GM12878 (cell line): Measurements from ENCODE around the gene GDF15. TPM values are rescaled to one million over a fixed set of nuclear protein-coding genes. Genes with fewer than 3 reads are reported as not detected.

Experiments used
- ATAC-seq: fragments of 200-7000 bp; cut with Tn5 transposase; 3 replicates; pipeline ENCODE4 v1.9.1; 2020; ENCODE audit warnings: mild to moderate bottlenecking, moderate library complexity
- BruUV-seq: library from RNA; stranded (reverse); fragments of 400-500 nt; replicated peaks from 2 replicates; lab custom pipeline; 2021; lab: Mats Ljungman, UMichigan
- CTCF ChIA-PET: fragments of 300-600 bp; sonication (Branson Sonifier 250); formaldehyde crosslinking; extraction: SDS; loops from one replicate; lab custom pipeline; 2021; ENCODE audit warnings: inconsistent platforms; lab: Yijun Ruan, JAX
- POLR2A ChIA-PET: fragments of 350-600 bp; formaldehyde crosslinking; extraction: SDS; loops from one replicate; lab custom pipeline; 2021; ENCODE audit warnings: inconsistent platforms; lab: Charles Lee
- RAD21 ChIA-PET: fragments of 300-600 bp; sonication (Branson Sonifier 250); formaldehyde crosslinking; loops from one replicate; lab custom pipeline; 2023; ENCODE audit warnings: antibody characterized with exemption; ENCODE audit not compliant: unreplicated experiment; lab: Charles Lee
- SMC1A ChIA-PET: fragments of 300-600 bp; sonication (Branson Sonifier 250); formaldehyde crosslinking; loops from one replicate; lab custom pipeline; 2023; ENCODE audit not compliant: unreplicated experiment, uncharacterized antibody; lab: Charles Lee
- DNase-seq: peaks from one replicate; pipeline ENCODE4 v3.0.0-alpha.2; 2011; ENCODE audit warnings: low read depth, low spot score
- FAIRE-seq: peaks from 3 replicates; lab custom pipeline; 2011; peaks lifted over from hg19 to GRCh38; lab: Jason Lieb, UNC
- H2AFZ ChIP-seq: 2 replicates; pipeline ENCODE4 v1.6.0; 2011; ENCODE audit warnings: low read depth, low read length, control low read depth; ENCODE audit not compliant: control insufficient read depth
- H3K27ac ChIP-seq: 2 replicates; pipeline ENCODE4 v1.5.1; 2011; ENCODE audit warnings: control low read depth; ENCODE audit not compliant: control insufficient read depth, insufficient read depth
- H3K27me3 ChIP-seq, 2 experiments: replicated peaks in 1 of 2; 2 replicates each; pipeline versions ENCODE4 v1.6.0 to v1.6.1; 2011; ENCODE audit warnings: low read length in 1 of 2; ENCODE audit not compliant: control insufficient read depth in 2 of 2, insufficient read depth in 2 of 2
- H3K36me3 ChIP-seq, 2 experiments: 2 replicates each; pipeline ENCODE4 v1.5.1; 2011; ENCODE audit warnings: low read length in 1 of 2; ENCODE audit not compliant: control insufficient read depth in 2 of 2, insufficient read depth in 2 of 2
- H3K4me1 ChIP-seq: 2 replicates; pipeline ENCODE4 v1.6.1; 2011; ENCODE audit warnings: mild to moderate bottlenecking, low read length, moderate library complexity, mixed read lengths; ENCODE audit not compliant: control insufficient read depth, insufficient read depth
- H3K4me2 ChIP-seq: 2 replicates; pipeline ENCODE4 v1.6.0; 2011; ENCODE audit warnings: control low read depth; ENCODE audit not compliant: control insufficient read depth, insufficient read depth
- H3K4me3 ChIP-seq: fragments of 200-600 bp; sonication (generic); 2 replicates; pipeline ENCODE4 v1.5.1; 2016
- H3K79me2 ChIP-seq: 2 replicates; pipeline ENCODE4 v1.6.0; 2011; ENCODE audit warnings: low read length; ENCODE audit not compliant: control insufficient read depth, insufficient read depth
- H3K9ac ChIP-seq: 2 replicates; pipeline ENCODE4 v1.8.0; 2011; ENCODE audit warnings: low read length, control low read depth, mixed read lengths; ENCODE audit not compliant: control insufficient read depth, insufficient read depth
- H3K9me3 ChIP-seq: replicated peaks from 3 replicates; pipeline ENCODE4 v1.5.1; 2011; ENCODE audit warnings: mild to moderate bottlenecking, low read length; ENCODE audit not compliant: control insufficient read depth, insufficient read depth
- H4K20me1 ChIP-seq: 2 replicates; pipeline ENCODE4 v1.6.0; 2011; ENCODE audit not compliant: control insufficient read depth, insufficient read depth
- ATF7 ChIP-seq: fragments of 450-650 bp; IDR thresholded peaks from 2 replicates; pipeline ENCODE4 v1.6.1; 2016; ENCODE audit warnings: low read depth, mild to moderate bottlenecking
- EED ChIP-seq: sonication (generic); IDR thresholded peaks from 2 replicates; pipeline ENCODE4 v1.6.1; 2016; ENCODE audit warnings: antibody characterized with exemption, low read depth
- EP300 ChIP-seq, 2 experiments: fragments of 150-350 bp in 1 of 2; IDR thresholded peaks; 2 replicates each; pipeline ENCODE4 v1.6.1; 2011 to 2012; ENCODE audit warnings: low read depth in 2 of 2, low read length in 2 of 2, borderline replicate concordance in 1 of 2, improper control_type of control experiment in 1 of 2, inconsistent platforms in 1 of 2; ENCODE audit not compliant: control insufficient read depth in 1 of 2
- ETV6 ChIP-seq, 2 experiments: fragments of 450-650 bp in 1 of 2; IDR thresholded peaks in 1 of 2; conservative IDR thresholded peaks in 1 of 2; 2 replicates each; pipeline ENCODE4 v1.6.1; 2014; ENCODE audit warnings: antibody characterized with exemption in 1 of 2, borderline replicate concordance in 1 of 2, low read depth in 1 of 2, mild to moderate bottlenecking in 1 of 2, moderate library complexity in 1 of 2
- GATAD2B ChIP-seq: fragments of 450-650 bp; conservative IDR thresholded peaks from 2 replicates; pipeline ENCODE4 v1.6.1; 2017; ENCODE audit warnings: low read depth, mild to moderate bottlenecking, moderate library complexity
- IKZF2 ChIP-seq, 2 experiments: fragments of 450-650 bp; IDR thresholded peaks; 2 replicates each; pipeline ENCODE4 v1.6.1; 2017; ENCODE audit warnings: mild to moderate bottlenecking in 2 of 2, moderate library complexity in 2 of 2
- IRF4 ChIP-seq: IDR thresholded peaks from 2 replicates; pipeline ENCODE4 v1.6.1; 2011; ENCODE audit warnings: low read depth, low read length
- KDM1A ChIP-seq: fragments of 200-600 bp; sonication (generic); IDR thresholded peaks from 2 replicates; pipeline ENCODE4 v1.6.1; 2016; ENCODE audit warnings: borderline replicate concordance
- MEF2B ChIP-seq: fragments of 450-650 bp; IDR thresholded peaks from 2 replicates; pipeline ENCODE4 v1.6.1; 2018; ENCODE audit warnings: mild to moderate bottlenecking, moderate library complexity; ENCODE audit not compliant: partially characterized antibody, poor library complexity, severe bottlenecking
- NBN ChIP-seq: fragments of 450-650 bp; IDR thresholded peaks from 2 replicates; pipeline ENCODE4 v1.6.1; 2016
- RELB ChIP-seq: fragments of 450-650 bp; IDR thresholded peaks from 2 replicates; pipeline ENCODE4 v1.6.1; 2017; ENCODE audit warnings: low read depth, mild to moderate bottlenecking, moderate library complexity
- SMAD5 ChIP-seq: IDR thresholded peaks from 2 replicates; pipeline ENCODE4 v1.6.1; 2016; ENCODE audit warnings: antibody characterized with exemption, low read depth
- SMC3 ChIP-seq: IDR thresholded peaks from 2 replicates; pipeline ENCODE4 v1.6.1; 2011; ENCODE audit warnings: low read length, improper control_type of control experiment, borderline replicate concordance
- SRF ChIP-seq, 2 experiments: IDR thresholded peaks; 2 replicates each; pipeline ENCODE4 v1.6.1; 2011; ENCODE audit warnings: low read depth in 2 of 2, low read length in 2 of 2, mild to moderate bottlenecking in 1 of 2, moderate library complexity in 1 of 2
- TAF1 ChIP-seq: IDR thresholded peaks from 2 replicates; pipeline ENCODE4 v1.6.1; 2011; ENCODE audit warnings: mild to moderate bottlenecking, low read depth, low read length, borderline replicate concordance
- TCF12 ChIP-seq: IDR thresholded peaks from 2 replicates; pipeline ENCODE4 v1.6.1; 2011; ENCODE audit warnings: low read depth, mild to moderate bottlenecking, low read length
- WGBS: methylation state at CpG from one replicate; pipeline ENCODE4 v1.1.6; 2016; ENCODE audit warnings: low lambda C conversion rate; ENCODE audit not compliant: insufficient replicate concordance, insufficient coverage; ENCODE audit errors: missing lambda C conversion rate; 5-methylcytosine and 5-hydroxymethylcytosine counted together
- in situ Hi-C: fragments of 300-500 bp; cut with MboI; formaldehyde crosslinking; loops from 9 replicates; pipeline ENCODE4 v1.14.3; 2018; ENCODE audit warnings: mixed read lengths
- intact Hi-C: fragments of 100-400 bp; cut with micrococcal nuclease; formaldehyde crosslinking; loops from one replicate; pipeline ENCODE4 v1.14.2; 2022; ENCODE audit not compliant: unreplicated experiment
- polyA plus RNA-seq, 11 experiments: library from polyadenylated mRNA; depleted of rRNA in 4 of 11; unstranded in 6 of 11; stranded (reverse) in 5 of 11; fragments of >200 nt; fragmentation: Nextera tagmentation in 4 of 11; fragmentation: Illumina TruSeq in 1 of 11; extraction: Ambion mirVana in 4 of 11; extraction: Trizol in 1 of 11; gene quantifications; 1 replicate in 1 of 11; 2 replicates in 10 of 11; pipeline versions ENCODE4 v1.2.1 to v1.2.3, GENCODE V29; 2011 to 2016; ENCODE audit warnings: inconsistent platforms in 2 of 11, missing spikeins in 2 of 11, low read depth in 1 of 11
- total RNA-seq, 4 experiments: library from RNA; depleted of rRNA in 3 of 4; stranded (reverse); fragments of >200 nt in 3 of 4; fragmentation: Illumina TruSeq in 1 of 4; extraction: Trizol in 1 of 4; gene quantifications; 2 replicates each; pipeline versions ENCODE4 v1.2.1 to v1.2.3, GENCODE V29; 2013 to 2021
- TF ChIP-seq, protein P1 (sequence below), 3 experiments: IDR thresholded peaks in 2 of 3; conservative IDR thresholded peaks in 1 of 3; 2 replicates each; pipeline ENCODE4 v1.5.1; 2011; ENCODE audit warnings: low read depth in 3 of 3, low read length in 3 of 3, mild to moderate bottlenecking in 3 of 3, control low read depth in 2 of 3, moderate library complexity in 2 of 3, inconsistent platforms in 1 of 3, mixed read lengths in 1 of 3; ENCODE audit not compliant: control insufficient read depth in 2 of 3, insufficient read depth in 1 of 3; ENCODE audit errors: extremely low read depth in 1 of 3
- TF ChIP-seq, protein P2 (sequence below): IDR thresholded peaks from 2 replicates; pipeline ENCODE4 v1.6.1; 2012; ENCODE audit warnings: low read depth, low read length, improper control_type of control experiment

The GDF15 gene
- total and polyA plus RNA-seq, 10 of the 15 experiments (the other 5 are each of a cell fraction or from before 2014, with no cell fraction given) = 0.11 to 3.6 (median 1.6) TPM; not detected in 1

- Histone ChIP-seq H3K27me3 (no peaks in the 10 kb centered on the region), H3K4me3 (no peak overlapping the region), H3K9me3 (no peaks in the 10 kb centered on the region), H3K4me2 (peak overlapping the region; percentile 5; the same call in 1 of the 2 replicates), H3K36me3 (no peaks in the 10 kb centered on the region), H3K4me1 (peaks cover 23% of the 10 kb centered on the region), H3K79me2 (no peaks in the 10 kb centered on the region), H3K27ac (peak overlapping the region; percentile 33), H4K20me1 (no peaks in the 10 kb centered on the region), H2AFZ (peak overlapping the region; percentile 15), H3K9ac (peak overlapping the region; percentile 32; the same call in 1 of the 2 replicates)
- intact Hi-C loops (no loop called here), in situ Hi-C loops (no loop called here)
- ChIA-PET SMC1A (interaction anchor here (0.8 to 1.5 kb wide), 9 partner anchors 9 to 123 kb away, joined by 3 to 7 read pairs (median 4); partner anchors contain the start of gene GDF15), POLR2A (interaction anchor here (1.0 to 3.0 kb wide), 5 partner anchors 15 to 121 kb away, joined by 3 to 20 read pairs (median 3); partner anchors contain the start of gene JUND), RAD21 (interaction anchor here (0.7 to 1.8 kb wide), 6 partner anchors 12 to 122 kb away, joined by 3 to 9 read pairs (median 4); no protein-coding TSS in a partner anchor), CTCF (interaction anchor here (0.9 to 5.8 kb wide), 8 partner anchors 9 to 125 kb away, joined by 3 to 67 read pairs (median 6); no protein-coding TSS in a partner anchor)
- ATAC-seq (peak; percentile 83), DNase-seq (no peak), FAIRE-seq (peak; percentile 86)
- no TSS peak for BruUV-seq
- 30% methylated on average over 7 of the region's 7 CpGs for WGBS
- no peak; a peak in 1 of 4 replicates for TF ChIP-seq EP300 (IDR thresholded peaks at IDR 0.05; ENCODE audit: borderline replicate concordance in 1 of 2, control insufficient read depth in 1 of 2, low read depth in 2 of 2, low read length in 2 of 2)
- TF ChIP-seq IRF4 = no peak
- peak; percentile 57; the same call in 1 of the 2 replicates for TF ChIP-seq NBN
- peak; percentile 53; the same call in 1 of the 2 replicates for TF ChIP-seq TCF12
- no peak for TF ChIP-seq SMAD5
- TF ChIP-seq EED = peak; percentile 63
- TF ChIP-seq, protein P1, sequence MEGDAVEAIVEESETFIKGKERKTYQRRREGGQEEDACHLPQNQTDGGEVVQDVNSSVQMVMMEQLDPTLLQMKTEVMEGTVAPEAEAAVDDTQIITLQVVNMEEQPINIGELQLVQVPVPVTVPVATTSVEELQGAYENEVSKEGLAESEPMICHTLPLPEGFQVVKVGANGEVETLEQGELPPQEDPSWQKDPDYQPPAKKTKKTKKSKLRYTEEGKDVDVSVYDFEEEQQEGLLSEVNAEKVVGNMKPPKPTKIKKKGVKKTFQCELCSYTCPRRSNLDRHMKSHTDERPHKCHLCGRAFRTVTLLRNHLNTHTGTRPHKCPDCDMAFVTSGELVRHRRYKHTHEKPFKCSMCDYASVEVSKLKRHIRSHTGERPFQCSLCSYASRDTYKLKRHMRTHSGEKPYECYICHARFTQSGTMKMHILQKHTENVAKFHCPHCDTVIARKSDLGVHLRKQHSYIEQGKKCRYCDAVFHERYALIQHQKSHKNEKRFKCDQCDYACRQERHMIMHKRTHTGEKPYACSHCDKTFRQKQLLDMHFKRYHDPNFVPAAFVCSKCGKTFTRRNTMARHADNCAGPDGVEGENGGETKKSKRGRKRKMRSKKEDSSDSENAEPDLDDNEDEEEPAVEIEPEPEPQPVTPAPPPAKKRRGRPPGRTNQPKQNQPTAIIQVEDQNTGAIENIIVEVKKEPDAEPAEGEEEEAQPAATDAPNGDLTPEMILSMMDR (IDR thresholded peaks at IDR 0.05 in 2 of 3, conservative IDR thresholded peaks at IDR 0.05 in 1 of 3; ENCODE audit: control insufficient read depth in 2 of 3, extremely low read depth in 1 of 3, insufficient read depth in 1 of 3, low read depth in 3 of 3, low read length in 3 of 3) = peak; percentile 41 to 50 (median 41); a peak in 4 of 6 replicates
- TF ChIP-seq MEF2B = peak; percentile 11
- TF ChIP-seq TAF1 = peak; percentile 48; the same call in 1 of the 2 replicates
- TF ChIP-seq ATF7 = 0 out of 2 replicates have a peak, but pooled peaks have one; percentile 12
- 0 out of 4 replicates have a peak, but pooled peaks of 1 of the 2 experiments have one; percentile 41 for TF ChIP-seq SRF (IDR thresholded peaks at IDR 0.05; ENCODE audit: low read depth in 2 of 2, low read length in 2 of 2)
- peak; percentile 65 to 71 for TF ChIP-seq IKZF2 (IDR thresholded peaks at IDR 0.05)
- peak; percentile 51 for TF ChIP-seq GATAD2B
- peak; percentile 34; the same call in 1 of the 2 replicates for TF ChIP-seq SMC3
- peak in 1 of 2 experiments; percentile 63; a peak in 1 of 4 replicates for TF ChIP-seq ETV6 (conservative IDR thresholded peaks at IDR 0.05 in 1 of 2, IDR thresholded peaks at IDR 0.05 in 1 of 2; ENCODE audit: borderline replicate concordance in 1 of 2, low read depth in 1 of 2)
- no peak for TF ChIP-seq KDM1A
- TF ChIP-seq RELB = peak; percentile 63; the same call in 1 of the 2 replicates
- TF ChIP-seq, protein P2, sequence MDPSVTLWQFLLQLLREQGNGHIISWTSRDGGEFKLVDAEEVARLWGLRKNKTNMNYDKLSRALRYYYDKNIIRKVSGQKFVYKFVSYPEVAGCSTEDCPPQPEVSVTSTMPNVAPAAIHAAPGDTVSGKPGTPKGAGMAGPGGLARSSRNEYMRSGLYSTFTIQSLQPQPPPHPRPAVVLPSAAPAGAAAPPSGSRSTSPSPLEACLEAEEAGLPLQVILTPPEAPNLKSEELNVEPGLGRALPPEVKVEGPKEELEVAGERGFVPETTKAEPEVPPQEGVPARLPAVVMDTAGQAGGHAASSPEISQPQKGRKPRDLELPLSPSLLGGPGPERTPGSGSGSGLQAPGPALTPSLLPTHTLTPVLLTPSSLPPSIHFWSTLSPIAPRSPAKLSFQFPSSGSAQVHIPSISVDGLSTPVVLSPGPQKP = no peak
Measured at GRCh38 chr19:18401580-18402112, 15.7 kb downstream of the GDF15 start.
